Activated effector memory CD4-positive, alpha-beta T cell treated with Interleukin-2 at 50 U/mL for 16 hours (primary cell): ENCODE measurements around the gene TLE2.
"Not testable (repeated sequence)": the region's sequence is repeated elsewhere in the genome, so short reads cannot be mapped to it uniquely, and the experiment has no call there.

Experiments used
- DNase-seq: peaks from one replicate; pipeline ENCODE4 v3.0.0-alpha.2; 2020

TLE2 gene

DNA sequence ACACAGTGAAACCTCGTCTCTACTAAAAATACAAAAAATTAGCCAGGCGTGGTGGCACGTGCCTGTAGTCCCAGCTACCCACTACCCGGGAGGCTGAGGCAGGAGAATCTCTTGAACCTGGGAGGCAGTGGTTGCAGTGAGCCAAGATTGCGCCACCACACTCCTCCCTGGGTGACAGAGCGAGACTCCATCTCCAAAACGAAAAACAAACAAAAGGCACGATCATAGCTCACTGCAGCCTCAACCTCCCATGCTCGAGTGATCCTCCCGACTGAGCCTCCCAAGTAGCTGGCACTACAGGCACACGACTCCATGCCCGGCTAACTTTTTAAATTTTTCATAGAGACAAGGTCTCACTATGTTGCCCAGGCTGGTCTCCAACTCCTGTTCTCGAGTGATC is 17.0 kb downstream of the TLE2 start:
- DNase-seq = not testable (repeated sequence)

DNA sequence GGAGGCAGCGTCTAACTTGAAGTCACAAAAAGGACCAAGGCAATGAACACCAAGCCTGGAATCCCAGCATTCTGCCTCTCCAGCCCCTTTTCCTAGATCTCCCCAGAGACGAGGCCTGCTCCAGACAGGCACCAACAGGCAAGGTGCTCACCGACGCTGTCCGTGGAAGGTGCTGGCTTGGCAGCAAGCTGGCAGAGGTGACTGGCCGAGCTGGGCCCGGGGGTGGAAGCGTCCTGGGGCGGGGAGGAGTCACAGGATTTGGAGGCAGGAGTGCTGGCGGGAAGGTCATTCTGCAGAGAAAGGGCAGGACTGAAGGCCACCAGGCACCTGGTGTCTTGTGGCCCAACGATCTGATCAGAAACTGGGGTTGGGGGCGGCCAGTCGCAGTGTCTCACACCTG is 18.2 kb downstream of the TLE2 start:
- DNase-seq = no peak

DNA sequence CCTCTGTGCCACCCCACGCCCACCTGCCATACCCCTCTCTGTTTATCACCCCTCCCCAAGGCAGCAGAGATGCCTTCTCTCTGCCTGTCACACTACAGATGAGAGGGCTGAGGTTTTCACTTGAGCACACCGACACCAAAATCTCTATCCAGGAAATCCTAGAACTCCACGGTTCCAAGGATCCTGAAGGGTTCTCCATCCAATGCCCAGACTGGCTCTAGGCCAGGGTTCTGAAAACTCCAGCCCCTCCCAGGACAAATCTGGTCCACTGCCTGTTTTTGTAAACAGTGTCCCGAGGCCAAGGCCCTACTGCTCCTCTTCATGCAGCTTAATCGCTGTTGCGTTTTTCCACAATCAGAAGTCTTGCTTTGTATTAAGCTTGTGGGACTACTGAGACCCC is 20.1 kb downstream of the TLE2 start:
- no peak for DNase-seq

DNA sequence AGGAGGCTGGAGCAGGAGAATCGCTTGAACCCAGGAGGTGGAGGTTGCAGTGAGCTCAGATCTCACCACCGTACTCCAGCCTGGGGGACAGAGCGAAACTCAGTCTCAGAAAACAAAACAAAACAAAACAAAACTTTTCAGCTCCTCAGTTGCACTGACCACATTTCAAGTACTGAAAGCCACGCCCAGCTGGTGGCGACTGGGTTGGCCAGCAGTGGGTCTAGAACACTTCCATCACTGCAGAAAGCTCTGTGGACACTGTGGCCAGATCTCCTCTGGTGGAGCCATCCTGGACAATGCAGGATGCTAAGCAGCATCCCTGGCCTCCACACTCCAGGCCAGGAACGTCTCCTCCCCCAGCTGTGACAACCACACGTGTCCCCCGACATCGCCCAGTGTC is 21.1 kb downstream of the TLE2 start:
- DNase-seq = no peak

DNA sequence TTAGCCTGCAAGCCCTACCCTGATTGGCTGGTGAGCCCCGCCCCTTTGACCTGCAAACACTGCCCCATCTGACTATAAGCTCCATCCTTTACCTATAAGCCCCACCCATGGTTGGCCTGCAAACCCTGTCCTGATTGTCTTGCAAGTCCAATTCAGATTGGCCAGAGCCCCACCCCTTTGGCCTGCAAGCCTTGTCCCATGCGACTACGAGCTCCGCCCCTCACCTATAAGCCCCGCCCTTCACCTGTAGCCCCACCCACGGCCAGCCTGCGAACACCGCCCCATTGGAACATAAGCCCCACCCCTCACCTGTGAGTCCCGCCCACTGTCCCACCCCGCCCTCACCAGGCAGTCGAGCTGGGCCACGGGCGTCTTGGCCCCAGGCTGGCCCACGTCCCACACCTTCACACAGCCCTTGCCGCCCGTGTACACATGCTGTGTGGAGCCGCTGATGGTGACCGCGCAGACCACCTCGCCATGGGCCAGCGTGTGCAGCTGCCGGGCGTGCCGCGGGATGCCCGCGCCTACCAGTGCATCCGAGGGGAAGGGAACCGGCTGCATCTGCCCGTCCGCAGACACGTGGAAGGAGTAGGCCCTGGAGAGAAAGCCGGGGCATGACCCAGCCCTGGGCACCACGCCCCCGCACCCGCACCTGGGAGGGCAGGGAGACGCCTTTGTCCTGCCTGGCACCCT is 22.9 kb downstream of the TLE2 start:
- DNase-seq = no peak

DNA sequence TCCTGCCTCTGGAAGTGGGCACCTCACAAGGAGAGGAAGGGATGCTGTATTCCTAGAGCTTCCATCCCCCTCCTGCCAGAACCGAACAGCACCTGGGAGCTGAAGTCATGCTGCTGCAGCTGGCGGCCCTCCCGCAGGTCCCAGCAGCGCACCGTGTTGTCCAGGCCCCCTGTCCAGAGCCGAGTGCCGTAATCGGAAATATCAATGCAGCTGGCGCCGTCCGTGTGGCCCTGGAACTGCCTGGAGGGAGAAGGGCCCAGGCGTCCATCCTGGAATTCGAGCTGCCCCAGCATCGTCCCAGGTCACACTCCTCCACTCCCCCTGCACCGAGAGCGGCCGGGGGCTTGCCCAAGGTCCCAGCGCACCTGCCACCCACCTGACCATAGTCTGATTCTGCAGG is 23.7 kb downstream of the TLE2 start:
- no peak for DNase-seq

DNA sequence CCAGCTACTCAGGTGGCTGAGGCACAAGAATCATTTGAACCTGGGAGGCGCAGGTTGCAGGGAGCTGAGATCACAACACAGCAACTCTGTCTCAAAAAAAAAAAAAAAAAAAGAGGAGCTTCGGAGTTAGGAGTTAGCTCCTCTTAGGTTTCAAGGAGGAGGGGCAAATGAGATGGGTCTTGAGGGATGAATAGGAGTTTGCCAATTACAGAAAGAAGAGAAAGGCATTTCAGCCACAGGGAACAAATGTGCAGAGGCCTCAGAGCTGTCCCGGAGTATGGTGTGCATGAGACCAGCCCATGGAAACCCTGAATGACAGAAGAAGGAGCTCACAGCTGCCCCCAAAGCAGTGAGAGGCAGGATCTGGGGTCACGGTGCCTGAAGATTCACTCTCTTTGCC is 24.6 kb downstream of the TLE2 start:
- no peak for DNase-seq

DNA sequence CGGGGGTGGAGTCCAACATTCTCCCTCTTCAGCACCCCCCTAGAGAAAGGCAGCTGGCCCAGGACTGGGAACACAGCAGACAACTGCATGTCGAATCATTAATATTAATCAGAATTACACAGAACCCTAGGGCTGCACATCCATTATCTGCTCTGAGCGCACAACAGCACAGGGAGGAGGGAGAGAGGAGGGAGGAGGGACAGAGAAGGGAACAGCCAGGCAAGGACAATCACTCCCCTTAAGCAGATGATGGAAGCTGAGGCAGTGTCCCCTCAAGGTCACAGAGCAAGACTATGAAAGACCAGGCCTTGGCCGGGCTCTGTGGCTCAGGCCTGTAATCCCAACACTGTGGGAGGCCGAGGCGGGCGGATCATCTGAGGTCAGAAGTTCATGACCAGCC is 26.0 kb downstream of the TLE2 start:
- DNase-seq = no peak

DNA sequence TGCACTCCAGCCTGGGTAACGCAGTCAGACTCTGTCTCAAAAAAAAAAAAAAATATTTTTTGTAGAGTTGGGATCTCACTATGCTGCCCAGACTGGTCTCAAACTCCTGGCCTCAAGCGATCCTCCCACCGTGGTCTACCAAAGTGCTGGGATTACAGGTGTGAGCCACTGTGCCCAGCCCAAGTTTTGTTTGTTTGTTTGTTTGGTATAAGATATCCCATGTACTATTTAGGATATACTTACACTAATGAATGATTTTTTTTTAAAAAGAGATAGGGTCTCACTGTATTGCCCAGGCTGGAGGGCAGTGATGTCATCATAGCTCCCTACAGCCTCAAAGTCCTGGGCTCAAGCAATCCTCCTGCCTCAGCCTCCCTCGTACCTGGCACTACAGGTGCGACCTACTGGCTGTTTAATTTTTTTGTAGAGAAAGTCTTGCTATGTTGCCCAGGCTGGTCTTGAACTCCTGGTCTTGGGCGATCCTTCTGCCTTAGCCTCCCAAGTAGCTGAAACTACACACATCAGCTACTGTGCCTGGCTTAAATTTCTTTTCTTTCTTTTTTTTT is 27.8 kb downstream of the TLE2 start:
- no peak for DNase-seq

DNA sequence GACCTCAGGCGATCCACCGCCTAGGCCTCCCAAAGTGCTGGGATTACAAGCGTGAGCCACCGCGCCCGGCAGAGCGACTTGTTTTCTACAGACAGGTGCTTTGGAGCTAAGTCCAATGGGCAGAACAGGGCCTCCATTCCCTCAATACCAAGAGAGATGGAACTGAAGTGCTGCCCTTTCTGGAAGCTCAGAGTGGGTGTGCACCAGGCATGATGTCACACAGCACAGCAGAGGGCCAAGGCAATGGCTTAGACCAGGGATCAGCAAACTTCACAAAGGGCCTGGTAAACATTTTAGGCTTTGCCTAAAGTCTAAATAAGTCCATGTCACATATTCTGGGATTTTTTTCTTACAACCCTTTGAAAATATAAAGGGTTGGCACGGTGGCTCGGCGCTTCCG is 30.4 kb downstream of the TLE2 start:
- no peak for DNase-seq

DNA sequence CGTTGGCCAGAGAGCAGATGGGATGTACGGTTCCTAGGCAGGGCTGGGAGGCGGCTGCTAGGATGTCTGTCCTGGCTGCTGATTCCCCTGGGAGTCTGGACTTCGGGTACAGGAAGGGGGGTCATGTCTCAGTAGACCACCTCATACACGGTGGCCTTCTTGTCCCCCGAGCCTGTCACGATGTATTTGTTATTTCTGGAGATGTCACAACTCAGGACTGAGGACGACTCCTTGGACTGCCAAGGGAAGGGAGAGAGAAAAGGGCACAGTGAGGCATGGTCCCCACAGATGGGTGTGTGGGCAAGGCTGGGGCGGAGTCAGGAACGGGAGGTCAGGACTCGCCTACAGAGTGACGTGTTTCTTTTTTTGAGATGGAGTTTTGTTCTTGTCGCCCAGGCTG is 31.4 kb downstream of the TLE2 start:
- no peak for DNase-seq

DNA sequence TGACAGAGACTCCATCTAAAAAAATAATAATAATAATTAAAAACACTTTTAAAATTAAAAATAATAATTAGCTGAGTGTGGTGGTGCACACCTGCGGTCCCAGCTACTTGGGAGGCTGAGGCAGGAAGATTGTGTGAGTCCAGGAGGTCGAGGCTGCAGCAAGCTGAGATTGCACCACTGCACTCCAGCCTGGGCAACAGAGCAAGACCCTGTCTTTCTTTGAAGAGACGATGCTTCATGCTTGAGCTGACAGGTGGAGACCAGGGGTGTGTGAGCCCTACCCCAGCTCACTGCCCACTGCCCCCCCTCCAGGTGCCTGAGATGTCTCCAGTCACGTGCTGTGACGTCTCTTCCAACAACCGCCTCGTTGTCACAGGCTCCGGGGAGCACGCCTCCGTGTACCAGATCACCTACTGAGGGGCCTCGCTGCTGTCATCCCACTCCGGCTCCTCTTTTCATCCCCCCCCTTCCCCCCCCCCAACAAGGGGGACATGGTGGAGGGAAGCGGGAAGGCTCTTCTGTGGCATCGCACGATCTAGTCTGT is 34.4 kb downstream of the TLE2 start:
- no peak for DNase-seq

DNA sequence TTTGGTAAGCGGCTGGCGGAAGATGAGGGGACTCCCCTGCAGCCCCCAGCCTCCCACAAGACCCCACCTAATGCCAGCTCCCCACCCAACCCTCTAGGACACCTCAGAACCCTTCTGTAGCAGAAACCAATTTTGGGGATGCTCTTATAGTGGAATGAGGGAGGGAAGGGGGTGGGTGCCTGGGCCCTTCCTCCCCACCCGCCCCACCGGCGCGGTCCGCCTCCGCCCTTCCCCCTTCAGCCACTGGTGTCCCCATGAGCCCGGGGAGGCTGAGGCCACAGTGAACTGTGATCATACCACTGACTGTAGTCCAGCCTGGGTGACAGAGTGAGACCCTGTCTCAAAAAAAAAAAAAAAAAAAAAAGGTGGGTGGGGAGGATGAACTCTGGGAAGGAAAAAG is 35.5 kb downstream of the TLE2 start:
- no peak for DNase-seq

DNA sequence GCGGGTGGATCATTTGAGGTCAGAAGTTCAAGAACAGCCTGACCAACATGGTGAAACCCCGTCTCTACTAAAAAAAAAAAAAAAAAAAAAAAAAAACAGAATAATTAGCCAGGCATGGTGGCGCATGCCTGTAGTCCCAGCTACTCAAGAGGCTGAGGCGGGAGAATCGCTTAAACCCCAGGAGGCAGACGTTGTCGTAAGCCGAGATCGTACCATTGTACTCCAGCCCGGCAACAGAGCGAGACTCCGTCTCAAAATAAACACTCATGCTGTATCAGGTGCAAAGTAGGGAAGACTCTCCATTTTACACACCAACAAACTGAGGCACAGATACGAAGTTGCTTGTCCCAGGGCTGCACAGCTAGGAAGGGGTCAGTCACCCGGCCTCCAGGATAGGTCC is 36.1 kb downstream of the TLE2 start:
- DNase-seq = no peak

DNA sequence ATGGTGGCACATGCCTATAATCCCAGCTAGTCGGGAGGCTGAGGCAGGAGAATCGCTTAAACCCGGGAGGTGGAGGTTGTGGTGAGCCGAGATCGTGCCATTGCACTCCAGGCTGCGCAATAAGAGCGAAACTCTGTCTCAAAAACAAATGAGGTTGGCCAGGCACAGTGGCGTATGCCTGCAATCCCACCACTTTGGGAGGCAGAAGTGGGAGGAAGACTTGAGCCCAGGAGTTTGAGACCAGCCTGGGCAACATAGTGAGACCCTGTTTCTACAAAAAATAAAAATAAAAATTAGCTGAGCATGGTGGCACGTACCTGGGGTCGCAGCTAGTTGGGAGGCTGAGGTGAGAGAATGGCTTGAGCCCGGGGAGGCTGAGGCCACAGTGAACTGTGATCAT is 36.7 kb downstream of the TLE2 start:
- not testable (repeated sequence) for DNase-seq

DNA sequence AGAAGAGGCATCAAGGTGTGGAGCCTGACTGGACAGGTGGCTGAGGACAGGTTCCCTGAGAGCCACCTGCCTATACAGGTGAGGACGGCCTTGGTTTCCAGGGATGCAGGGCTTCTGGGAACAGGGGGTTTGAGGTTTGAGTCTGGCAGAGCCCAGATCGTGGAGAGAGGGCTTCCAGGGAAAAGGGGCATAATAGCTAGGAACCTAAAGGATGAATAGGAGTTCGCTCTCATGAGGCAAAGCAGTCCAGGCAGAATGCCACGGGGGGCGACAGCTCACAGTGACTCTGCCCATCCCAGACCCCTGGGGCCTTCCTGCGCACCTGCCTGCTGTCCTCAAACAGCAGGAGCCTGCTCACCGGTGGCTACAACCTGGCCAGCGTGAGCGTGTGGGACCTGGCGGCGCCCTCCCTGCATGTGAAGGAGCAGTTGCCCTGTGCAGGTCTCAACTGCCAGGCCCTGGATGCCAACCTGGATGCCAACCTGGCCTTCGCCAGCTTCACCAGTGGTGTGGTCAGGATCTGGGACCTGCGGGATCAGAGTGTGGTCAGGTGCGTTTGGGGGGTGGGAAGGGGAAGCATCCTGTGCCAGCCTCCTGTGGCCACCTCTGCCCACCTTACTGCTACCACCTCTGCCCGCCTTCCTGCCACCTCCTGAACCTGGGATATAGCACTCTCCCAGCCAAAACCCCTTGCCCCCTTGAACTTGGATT is 39.7 kb downstream of the TLE2 start:
- no peak for DNase-seq

DNA sequence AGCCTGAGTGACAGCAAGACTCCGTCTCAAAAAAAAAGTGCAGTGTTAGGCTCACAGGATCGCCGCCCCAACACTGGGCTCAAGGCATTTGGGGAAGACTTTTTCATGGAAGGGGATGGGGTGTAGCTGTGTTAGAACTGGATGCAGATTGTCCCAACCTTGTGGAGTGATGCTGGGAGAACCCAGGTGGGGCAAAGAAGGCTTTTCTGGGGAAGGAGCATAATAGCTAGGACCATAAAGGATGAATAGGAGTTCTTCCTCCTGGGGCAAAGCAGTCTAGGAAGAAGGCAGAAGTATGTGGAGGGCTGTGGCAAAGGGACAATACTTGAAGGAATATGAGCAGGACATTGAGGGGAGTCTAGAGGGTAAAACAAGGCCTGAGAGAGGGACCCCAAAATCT is 40.5 kb downstream of the TLE2 start:
- no peak for DNase-seq

DNA sequence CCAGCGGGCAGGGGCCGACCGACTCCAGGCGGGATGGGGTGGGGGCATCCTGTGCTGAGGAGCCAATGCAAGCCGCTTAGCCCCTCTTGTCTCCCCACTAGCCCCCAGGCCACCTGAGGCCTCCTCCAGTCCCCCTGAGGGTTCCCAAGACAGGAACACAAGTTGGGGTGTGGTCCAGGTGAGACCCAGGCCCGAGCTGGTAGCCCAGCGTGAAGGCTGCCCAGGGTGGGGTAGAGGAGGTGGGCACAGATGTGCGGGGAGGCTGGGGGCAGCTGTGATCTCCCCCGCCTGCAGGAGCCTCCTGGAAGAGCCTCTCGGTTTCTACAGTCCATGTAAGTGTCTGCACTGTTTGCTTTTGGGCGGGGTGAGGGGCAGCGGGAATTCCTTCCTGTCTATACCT is 41.3 kb downstream of the TLE2 start:
- no peak for DNase-seq

DNA sequence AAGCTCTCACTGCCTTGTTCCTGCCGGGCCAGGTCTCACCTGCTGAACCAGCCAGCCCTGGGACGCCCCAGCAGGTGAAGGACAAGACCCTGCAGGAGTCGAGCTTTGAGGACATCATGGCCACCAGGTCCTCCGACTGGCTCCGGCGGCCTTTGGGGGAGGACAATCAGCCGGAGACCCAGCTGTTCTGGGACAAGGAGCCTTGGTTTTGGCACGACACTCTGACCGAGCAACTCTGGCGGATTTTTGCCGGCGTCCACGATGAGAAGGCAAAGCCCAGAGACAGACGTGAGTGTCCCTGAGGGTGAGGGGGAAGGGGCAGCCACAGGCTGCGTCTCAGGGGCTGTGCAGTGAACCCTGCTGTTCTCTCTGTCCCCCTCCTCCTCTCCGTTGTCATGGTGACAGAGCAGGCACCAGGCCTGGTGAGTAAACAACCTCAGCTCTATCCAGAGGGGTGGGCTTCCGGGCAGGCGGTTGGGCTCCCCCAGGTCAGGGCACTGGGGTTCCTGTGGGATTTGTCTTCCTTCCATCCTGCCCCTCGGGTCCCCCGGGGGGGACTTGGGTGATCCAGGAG is 42.0 kb downstream of the TLE2 start:
- no peak for DNase-seq

DNA sequence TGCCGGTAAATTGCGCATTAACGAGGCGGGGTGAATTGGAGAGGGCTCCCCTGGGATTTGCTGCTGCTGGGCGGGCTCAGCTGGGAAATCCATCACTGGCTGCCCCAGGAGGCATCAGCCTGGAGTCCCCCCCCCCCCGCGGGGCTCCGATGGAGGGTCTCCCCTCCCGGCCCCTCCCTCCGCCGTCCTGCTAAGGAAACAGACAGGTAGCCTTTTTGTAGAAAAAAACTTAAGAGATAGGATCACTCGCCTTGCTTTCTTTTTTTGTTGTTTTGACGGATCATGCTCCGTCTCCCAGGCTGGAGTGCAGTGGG is 44.9 kb downstream of the TLE2 start:
- no peak for DNase-seq

DNA sequence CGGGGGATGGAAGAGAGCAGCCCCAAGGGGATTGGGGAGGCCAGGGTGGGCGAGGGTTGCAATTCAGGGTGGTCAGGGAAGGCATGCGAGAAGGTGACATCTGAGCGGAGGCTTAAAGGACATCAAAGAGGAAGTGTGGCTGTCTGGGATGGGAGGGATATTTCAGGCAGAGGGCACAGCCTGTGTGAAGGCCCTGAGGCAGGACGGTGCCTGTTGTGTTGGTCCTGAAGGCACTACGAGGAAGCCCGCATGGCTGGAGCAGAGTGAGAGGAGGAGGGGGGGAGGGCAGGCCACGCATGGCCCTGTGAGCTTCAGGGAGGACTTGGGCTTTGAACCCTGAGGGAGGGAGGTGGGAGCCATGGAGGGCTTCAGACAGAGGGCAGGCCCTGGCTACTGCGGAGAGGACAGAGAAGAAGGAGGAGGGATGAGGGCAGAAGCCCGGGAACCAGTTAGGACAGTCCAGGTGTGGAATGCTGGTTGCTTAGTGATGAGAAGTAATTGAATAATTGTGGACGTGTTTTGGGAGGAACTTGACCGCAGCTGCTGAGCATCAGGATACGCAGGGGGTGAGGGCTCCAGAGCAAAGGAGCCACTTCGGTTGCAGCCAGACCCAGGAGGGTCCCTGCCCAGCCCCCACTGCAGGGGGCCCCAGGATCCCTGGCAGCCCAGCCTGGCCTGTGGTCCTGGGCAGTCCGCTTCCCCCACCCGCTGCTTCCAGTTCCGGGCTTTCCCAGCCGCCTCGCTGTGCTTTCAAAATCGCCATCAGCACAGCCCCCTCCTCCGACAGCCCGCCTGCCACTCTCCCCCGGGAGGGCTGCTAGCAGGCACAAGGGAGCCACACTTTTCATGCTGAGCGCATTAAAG is 45.5 kb downstream of the TLE2 start:
- DNase-seq = no peak

DNA sequence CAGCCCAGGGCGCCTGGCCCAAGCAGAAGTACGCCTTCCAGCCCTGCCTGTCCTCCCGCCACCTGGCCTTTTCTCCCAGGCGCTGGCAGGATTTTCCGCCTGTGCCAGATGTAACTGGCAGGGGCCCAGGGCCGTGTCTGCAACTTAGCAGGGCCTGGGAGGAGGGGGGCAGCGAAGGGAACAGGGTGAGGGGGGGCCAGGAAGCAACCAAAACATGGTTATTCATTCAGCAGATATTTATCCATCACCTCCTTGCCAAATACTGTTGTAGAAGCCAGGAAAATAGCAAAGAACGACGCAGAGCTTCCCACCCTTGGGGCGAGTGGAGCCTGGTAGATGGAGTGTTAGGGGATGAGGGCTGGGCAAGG is 46.1 kb downstream of the TLE2 start:
- no peak for DNase-seq

DNA sequence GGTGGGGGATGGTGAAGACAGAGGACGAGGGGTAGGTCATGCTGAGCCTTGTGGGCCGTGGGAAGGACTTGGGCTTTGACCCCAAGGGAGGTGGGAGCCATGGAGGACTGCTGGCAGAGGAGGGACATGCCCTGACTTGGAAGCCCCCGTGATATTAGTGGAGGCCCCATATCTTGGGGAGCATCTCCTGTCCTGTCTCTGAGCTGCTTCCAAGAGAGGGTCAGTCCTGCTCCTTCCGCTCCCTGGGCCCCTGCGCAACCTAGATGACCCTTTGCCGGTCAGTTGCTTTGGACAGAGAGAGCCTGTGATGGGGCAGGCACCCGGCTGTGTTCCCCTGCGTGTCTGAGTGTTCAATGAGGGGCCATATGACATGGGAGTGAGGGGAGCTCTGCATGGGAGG is 46.5 kb downstream of the TLE2 start:
- DNase-seq = no peak
